Measurements from ENCODE around the gene CDT1. TPM values are rescaled to one million over a fixed set of nuclear protein-coding genes. Genes with fewer than 3 reads are reported as not detected.

Gene CDT1
- total RNA-seq, 6 experiments from 2014 or later = 13.3 to 28.2 (median 22.2) TPM

GRCh38 chr16:88792078-88792550, 11.5 kb upstream of the CDT1 start:
- H3K4me3 Mint-ChIP-seq = no peak overlapping the region
- H3K4me1 Mint-ChIP-seq (ENCODE audit: low read depth) = peaks cover 8% of the 10 kb centered on the region
- H3K27ac Mint-ChIP-seq = no peak overlapping the region
- H3K27me3 Mint-ChIP-seq (ENCODE audit: insufficient read depth) = peaks cover 4% of the 10 kb centered on the region
- TF ChIP-seq, protein P1, sequence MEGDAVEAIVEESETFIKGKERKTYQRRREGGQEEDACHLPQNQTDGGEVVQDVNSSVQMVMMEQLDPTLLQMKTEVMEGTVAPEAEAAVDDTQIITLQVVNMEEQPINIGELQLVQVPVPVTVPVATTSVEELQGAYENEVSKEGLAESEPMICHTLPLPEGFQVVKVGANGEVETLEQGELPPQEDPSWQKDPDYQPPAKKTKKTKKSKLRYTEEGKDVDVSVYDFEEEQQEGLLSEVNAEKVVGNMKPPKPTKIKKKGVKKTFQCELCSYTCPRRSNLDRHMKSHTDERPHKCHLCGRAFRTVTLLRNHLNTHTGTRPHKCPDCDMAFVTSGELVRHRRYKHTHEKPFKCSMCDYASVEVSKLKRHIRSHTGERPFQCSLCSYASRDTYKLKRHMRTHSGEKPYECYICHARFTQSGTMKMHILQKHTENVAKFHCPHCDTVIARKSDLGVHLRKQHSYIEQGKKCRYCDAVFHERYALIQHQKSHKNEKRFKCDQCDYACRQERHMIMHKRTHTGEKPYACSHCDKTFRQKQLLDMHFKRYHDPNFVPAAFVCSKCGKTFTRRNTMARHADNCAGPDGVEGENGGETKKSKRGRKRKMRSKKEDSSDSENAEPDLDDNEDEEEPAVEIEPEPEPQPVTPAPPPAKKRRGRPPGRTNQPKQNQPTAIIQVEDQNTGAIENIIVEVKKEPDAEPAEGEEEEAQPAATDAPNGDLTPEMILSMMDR (IDR thresholded peaks at IDR 0.05) = no peak
- no peak for DNase-seq
- no peaks in the 10 kb centered on the region for H3K9me3 Mint-ChIP-seq
- H3K36me3 Mint-ChIP-seq (ENCODE audit: low read depth) = no peaks in the 10 kb centered on the region

DNA sequence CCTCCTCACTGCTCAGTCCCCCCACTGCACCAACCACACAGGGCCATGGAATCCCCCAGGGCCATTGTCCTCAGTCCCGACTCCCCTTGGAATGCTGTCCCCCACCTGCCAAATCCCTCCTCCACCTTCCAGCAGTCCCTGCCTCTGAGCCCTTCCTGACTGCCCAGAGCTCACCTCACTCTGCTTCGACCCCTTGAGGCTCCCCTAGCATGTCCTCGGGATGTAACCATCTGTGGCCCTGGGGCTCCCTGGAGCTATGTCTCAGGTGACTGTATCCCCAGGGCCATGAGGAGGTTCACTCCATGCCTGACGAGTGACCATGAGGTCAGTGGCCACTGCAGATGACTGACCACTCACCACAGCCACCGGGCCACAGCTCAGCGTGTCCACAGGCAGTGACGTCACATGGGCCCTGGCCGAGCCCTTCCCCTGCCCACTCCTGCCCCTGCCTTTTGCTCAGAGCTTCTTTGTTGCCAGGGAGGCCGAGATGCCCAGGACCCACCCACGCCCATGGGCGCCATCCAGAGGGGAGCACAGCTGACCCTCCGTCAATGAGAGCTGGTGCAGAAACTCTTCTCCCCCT, 10.8 kb upstream of the CDT1 start:
- H3K36me3 Mint-ChIP-seq (ENCODE audit: low read depth) = no peaks in the 10 kb centered on the region
- peaks cover 8% of the 10 kb centered on the region for H3K4me1 Mint-ChIP-seq (ENCODE audit: low read depth)
- no peaks in the 10 kb centered on the region for H3K9me3 Mint-ChIP-seq
- peaks cover 4% of the 10 kb centered on the region for H3K27me3 Mint-ChIP-seq (ENCODE audit: insufficient read depth)
- no peak overlapping the region for H3K27ac Mint-ChIP-seq
- DNase-seq = no peak
- H3K4me3 Mint-ChIP-seq = no peak overlapping the region
- TF ChIP-seq, protein P1 (IDR thresholded peaks at IDR 0.05) = no peak

- H3K27ac Mint-ChIP-seq = no peak overlapping the region
Measured at GRCh38 chr16:88793251-88793954, 10.2 kb upstream of the CDT1 start.

GRCh38 chr16:88796278-88796677, 7.3 kb upstream of the CDT1 start:
- no peak overlapping the region for H3K27ac Mint-ChIP-seq
- H3K4me3 Mint-ChIP-seq = no peak overlapping the region
- H3K4me1 Mint-ChIP-seq (ENCODE audit: low read depth) = peaks cover 8% of the 10 kb centered on the region
- H3K36me3 Mint-ChIP-seq (ENCODE audit: low read depth) = no peaks in the 10 kb centered on the region
- H3K9me3 Mint-ChIP-seq = no peaks in the 10 kb centered on the region
- H3K27me3 Mint-ChIP-seq (ENCODE audit: insufficient read depth) = peaks cover 3% of the 10 kb centered on the region
- DNase-seq = no peak
- TF ChIP-seq, protein P1 (IDR thresholded peaks at IDR 0.05) = no peak

More at GRCh38 chr16:88793251-88793954, 10.2 kb upstream of the CDT1 start:
- Mint-ChIP-seq H3K27me3 (ENCODE audit: insufficient read depth) (peaks cover 3% of the 10 kb centered on the region), H3K4me3 (no peak overlapping the region), H3K36me3 (ENCODE audit: low read depth) (no peaks in the 10 kb centered on the region), H3K4me1 (ENCODE audit: low read depth) (peaks cover 8% of the 10 kb centered on the region), H3K9me3 (no peaks in the 10 kb centered on the region)
- DNase-seq = no peak
- TF ChIP-seq, protein P1 (IDR thresholded peaks at IDR 0.05) = no peak

DNA sequence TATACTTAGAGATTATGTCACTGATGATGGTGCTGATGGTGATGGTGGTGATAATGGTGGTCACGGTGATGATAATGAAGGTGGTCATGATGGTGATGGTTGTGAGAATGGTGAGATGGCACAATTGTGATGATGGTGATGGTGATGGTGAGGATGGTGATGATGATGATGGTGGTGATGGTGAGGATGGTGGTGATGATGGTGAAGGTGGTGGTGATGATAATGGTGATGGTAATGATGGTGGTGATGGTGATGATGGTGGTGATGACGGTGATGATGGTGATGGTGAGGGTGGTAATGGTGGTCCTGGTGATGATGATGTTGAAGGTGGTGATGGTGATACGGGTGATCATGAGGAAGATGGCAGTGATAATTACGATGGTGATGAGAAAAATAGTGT, 5.5 kb upstream of the CDT1 start:
- Mint-ChIP-seq H3K27ac (no peak overlapping the region), H3K4me1 (ENCODE audit: low read depth) (no peaks in the 10 kb centered on the region), H3K4me3 (no peak overlapping the region), H3K9me3 (no peaks in the 10 kb centered on the region), H3K36me3 (ENCODE audit: low read depth) (no peaks in the 10 kb centered on the region), H3K27me3 (ENCODE audit: insufficient read depth) (peaks cover 1% of the 10 kb centered on the region)
- TF ChIP-seq, protein P1 (IDR thresholded peaks at IDR 0.05) = no peak
- DNase-seq = no peak
